Measurements from ENCODE around the gene NOS1AP.
"Not testable (repeated sequence)": the region's sequence is repeated elsewhere in the genome, so short reads cannot be mapped to it uniquely, and the experiment has no call there.

Gene NOS1AP

GRCh38 chr1:162069334-162070093 lies at the start of gene NOS1AP:
NOS1AP (plus strand) TSS chr1:162069691; CDS start chr1:162070178, 487 bp downstream.
- DNase-seq = peak; percentile 47

- no peak for DNase-seq
Measured at GRCh38 chr1:162020150-162020549, 49.3 kb upstream of the NOS1AP start.

GRCh38 chr1:162021124-162021523 lies 48.4 kb upstream of the NOS1AP start:
- DNase-seq = no peak

GRCh38 chr1:162022626-162023025 lies 46.9 kb upstream of the NOS1AP start:
- no peak for DNase-seq

GRCh38 chr1:162023181-162023546 lies 46.3 kb upstream of the NOS1AP start:
- no peak for DNase-seq

GRCh38 chr1:162023547-162024501 lies 45.7 kb upstream of the NOS1AP start, which contains the start of gene OLFML2B:
OLFML2B (minus strand) TSS chr1:162023869; CDS start chr1:162023430, 439 bp downstream.
- DNase-seq = peak; percentile 32

GRCh38 chr1:162025541-162025940 lies 44.0 kb upstream of the NOS1AP start:
- no peak for DNase-seq

GRCh38 chr1:162026881-162027280 lies 42.6 kb upstream of the NOS1AP start:
- no peak for DNase-seq

GRCh38 chr1:162028726-162029125 lies 40.8 kb upstream of the NOS1AP start:
- DNase-seq = no peak

GRCh38 chr1:162029157-162029556 lies 40.3 kb upstream of the NOS1AP start:
- DNase-seq = no peak

- DNase-seq = no peak
Measured at GRCh38 chr1:162030759-162031280, 38.7 kb upstream of the NOS1AP start.

GRCh38 chr1:162033428-162033827 lies 36.1 kb upstream of the NOS1AP start:
- no peak for DNase-seq

- peak; percentile 44 for DNase-seq
Measured at GRCh38 chr1:162035241-162035640, 34.2 kb upstream of the NOS1AP start.

GRCh38 chr1:162036163-162036562 lies 33.3 kb upstream of the NOS1AP start:
- no peak for DNase-seq

- no peak for DNase-seq
Measured at GRCh38 chr1:162038624-162039023, 30.9 kb upstream of the NOS1AP start.

GRCh38 chr1:162040001-162040400 lies 29.5 kb upstream of the NOS1AP start:
- no peak for DNase-seq

- DNase-seq = no peak
Measured at GRCh38 chr1:162040657-162041056, 28.8 kb upstream of the NOS1AP start.

- no peak for DNase-seq
Measured at GRCh38 chr1:162042361-162042760, 27.1 kb upstream of the NOS1AP start.

GRCh38 chr1:162046921-162047320 lies 22.6 kb upstream of the NOS1AP start:
- no peak for DNase-seq

- not testable (repeated sequence) for DNase-seq
Measured at GRCh38 chr1:162053949-162054348, 15.5 kb upstream of the NOS1AP start.

GRCh38 chr1:162055062-162055461 lies 14.4 kb upstream of the NOS1AP start:
- no peak for DNase-seq

GRCh38 chr1:162056043-162056442 lies 13.4 kb upstream of the NOS1AP start:
- DNase-seq = peak; percentile 14

- DNase-seq = no peak
Measured at GRCh38 chr1:162056579-162056978, 12.9 kb upstream of the NOS1AP start.

GRCh38 chr1:162059721-162060120 lies 9.8 kb upstream of the NOS1AP start:
- DNase-seq = no peak

Measured in NCI-H510A (cell line).